Astrocyte (in vitro differentiated cells and primary cell): ENCODE data around the gene CDC20. TPM values are rescaled to one million over a fixed set of nuclear protein-coding genes. Genes with fewer than 3 reads are reported as not detected.

Experiments
- DNase-seq: peaks from one replicate; pipeline ENCODE4 v3.0.0-alpha.2; 2010; ENCODE audit warnings: low read depth
- FAIRE-seq: peaks from 2 replicates; lab custom pipeline; 2011; peaks lifted over from hg19 to GRCh38; lab: Jason Lieb, UNC
- H2AFZ ChIP-seq: 2 replicates; pipeline ENCODE4 v1.6.0; 2012; ENCODE audit warnings: low read depth, low read length, inconsistent platforms
- H3K27ac ChIP-seq: 2 replicates; pipeline ENCODE4 v1.5.1; 2011; ENCODE audit warnings: low read depth, low read length, inconsistent platforms
- H3K27me3 ChIP-seq: 2 replicates; pipeline ENCODE4 v1.6.0; 2011; ENCODE audit warnings: low read length, inconsistent platforms; ENCODE audit not compliant: insufficient read depth
- H3K36me3 ChIP-seq: 2 replicates; pipeline ENCODE4 v1.5.1; 2011; ENCODE audit warnings: low read length, inconsistent platforms; ENCODE audit not compliant: insufficient read depth
- H3K4me1 ChIP-seq: 2 replicates; pipeline ENCODE4 v1.5.1; 2011; ENCODE audit warnings: low read length, inconsistent platforms; ENCODE audit not compliant: insufficient read depth
- H3K4me2 ChIP-seq: 2 replicates; pipeline ENCODE4 v1.6.0; 2012; ENCODE audit warnings: low read length, inconsistent platforms
- H3K4me3 ChIP-seq: 2 replicates; pipeline ENCODE4 v1.5.1; 2011; ENCODE audit warnings: low read depth, mild to moderate bottlenecking, low read length, inconsistent platforms; ENCODE audit not compliant: insufficient read depth
- H3K79me2 ChIP-seq: 2 replicates; pipeline ENCODE4 v1.6.0; 2012; ENCODE audit warnings: mild to moderate bottlenecking, low read length, inconsistent platforms; ENCODE audit not compliant: insufficient read depth
- H3K9ac ChIP-seq: 2 replicates; pipeline ENCODE4 v1.6.0; 2012; ENCODE audit warnings: mild to moderate bottlenecking, low read length, inconsistent platforms
- H3K9me3 ChIP-seq: 2 replicates; pipeline ENCODE4 v1.5.1; 2012; ENCODE audit warnings: low read depth, mild to moderate bottlenecking, low read length, inconsistent platforms; ENCODE audit not compliant: insufficient read depth
- H4K20me1 ChIP-seq: 2 replicates; pipeline ENCODE4 v1.6.0; 2012; ENCODE audit warnings: low read length, inconsistent platforms; ENCODE audit not compliant: insufficient read depth
- H3K27ac Mint-ChIP-seq: one replicate; pipeline ENCODE4 v1.8.0; 2021; ENCODE audit warnings: mild to moderate bottlenecking, mixed read lengths; ENCODE audit not compliant: unreplicated experiment
- H3K27me3 Mint-ChIP-seq: one replicate; pipeline ENCODE4 v1.8.0; 2021; ENCODE audit warnings: low read depth, mixed read lengths; ENCODE audit not compliant: unreplicated experiment
- H3K36me3 Mint-ChIP-seq: one replicate; pipeline ENCODE4 v1.8.0; 2021; ENCODE audit warnings: low read depth, mixed read lengths; ENCODE audit not compliant: unreplicated experiment
- H3K4me1 Mint-ChIP-seq: one replicate; pipeline ENCODE4 v1.8.0; 2021; ENCODE audit warnings: low read depth, mixed read lengths; ENCODE audit not compliant: unreplicated experiment
- H3K4me3 Mint-ChIP-seq: one replicate; pipeline ENCODE4 v1.8.0; 2021; ENCODE audit warnings: mild to moderate bottlenecking, moderate library complexity, mixed read lengths; ENCODE audit not compliant: unreplicated experiment
- H3K9me3 Mint-ChIP-seq: one replicate; pipeline ENCODE4 v1.8.0; 2021; ENCODE audit warnings: mild to moderate bottlenecking, mixed read lengths; ENCODE audit not compliant: unreplicated experiment
- CTCF ChIP-seq: IDR thresholded peaks from 2 replicates; pipeline ENCODE4 v1.5.1; 2011; ENCODE audit warnings: low read depth, mild to moderate bottlenecking, inconsistent platforms, low read length, moderate library complexity; ENCODE audit not compliant: insufficient read depth
- EZH2 ChIP-seq: IDR thresholded peaks from 2 replicates; pipeline ENCODE4 v1.6.1; 2012; ENCODE audit warnings: mild to moderate bottlenecking, low read length, inconsistent platforms; ENCODE audit not compliant: insufficient read depth
- total RNA-seq: library from RNA; stranded (reverse); gene quantifications from 2 replicates; pipeline ENCODE4 v1.2.1, GENCODE V29; 2021

CDC20 gene
- total RNA-seq, 1 donor from 2014 or later = 14.5 TPM

- Mint-ChIP-seq H3K27me3 (no peaks in the 10 kb centered on the region), H3K4me3 (no peak overlapping the region), H3K4me1 (peaks cover 6% of the 10 kb centered on the region), H3K27ac (no peak overlapping the region), H3K9me3 (peaks cover 2% of the 10 kb centered on the region), H3K36me3 (no peaks in the 10 kb centered on the region)
- no peak overlapping the region for H3K4me2 ChIP-seq
- FAIRE-seq = no peak
- no peak overlapping the region for H3K9ac ChIP-seq
- no peak overlapping the region for H3K4me3 ChIP-seq
- H3K36me3 ChIP-seq = no peaks in the 10 kb centered on the region
- H3K27ac ChIP-seq = no peak overlapping the region
- no peaks in the 10 kb centered on the region for H4K20me1 ChIP-seq
- no peak overlapping the region for H2AFZ ChIP-seq
- peaks cover 17% of the 10 kb centered on the region for H3K4me1 ChIP-seq
- no peaks in the 10 kb centered on the region for H3K79me2 ChIP-seq
- no peak for DNase-seq
- no peaks in the 10 kb centered on the region for H3K9me3 ChIP-seq
- no peak for TF ChIP-seq CTCF
- TF ChIP-seq EZH2 = no peak
- no peaks in the 10 kb centered on the region for H3K27me3 ChIP-seq
Observed at GRCh38 chr1:43350976-43351375, 7.8 kb upstream of the CDC20 start.

GRCh38 chr1:43351421-43352350 lies 7.1 kb upstream of the CDC20 start:
- Histone ChIP-seq H2AFZ (no peak overlapping the region), H3K27me3 (no peaks in the 10 kb centered on the region), H3K9ac (no peak overlapping the region), H3K4me3 (no peak overlapping the region), H3K27ac (no peak overlapping the region), H4K20me1 (no peaks in the 10 kb centered on the region), H3K79me2 (no peaks in the 10 kb centered on the region), H3K36me3 (no peaks in the 10 kb centered on the region), H3K9me3 (no peaks in the 10 kb centered on the region), H3K4me1 (peaks cover 17% of the 10 kb centered on the region), H3K4me2 (no peak overlapping the region)
- Mint-ChIP-seq H3K9me3 (peaks cover 2% of the 10 kb centered on the region), H3K4me3 (no peak overlapping the region), H3K27ac (no peak overlapping the region), H3K36me3 (no peaks in the 10 kb centered on the region), H3K27me3 (no peaks in the 10 kb centered on the region), H3K4me1 (peaks cover 6% of the 10 kb centered on the region)
- FAIRE-seq (no peak), DNase-seq (no peak)
- TF ChIP-seq EZH2 (no peak), CTCF (no peak)

GRCh38 chr1:43352351-43352705 lies 6.5 kb upstream of the CDC20 start:
- H3K4me3 ChIP-seq = no peak overlapping the region
- peaks cover 6% of the 10 kb centered on the region for H3K4me1 Mint-ChIP-seq
- peaks cover 2% of the 10 kb centered on the region for H3K9me3 Mint-ChIP-seq
- no peaks in the 10 kb centered on the region for H3K9me3 ChIP-seq
- DNase-seq (no peak), FAIRE-seq (no peak)
- H3K27ac ChIP-seq = no peak overlapping the region
- TF ChIP-seq CTCF = no peak
- TF ChIP-seq EZH2 = no peak
- H3K36me3 Mint-ChIP-seq = no peaks in the 10 kb centered on the region
- no peaks in the 10 kb centered on the region for H3K27me3 ChIP-seq
- no peaks in the 10 kb centered on the region for H3K79me2 ChIP-seq
- H2AFZ ChIP-seq = no peak overlapping the region
- no peaks in the 10 kb centered on the region for H3K27me3 Mint-ChIP-seq
- no peaks in the 10 kb centered on the region for H4K20me1 ChIP-seq
- peaks cover 17% of the 10 kb centered on the region for H3K4me1 ChIP-seq
- no peaks in the 10 kb centered on the region for H3K36me3 ChIP-seq
- no peak overlapping the region for H3K9ac ChIP-seq
- no peak overlapping the region for H3K27ac Mint-ChIP-seq
- no peak overlapping the region for H3K4me2 ChIP-seq
- no peak overlapping the region for H3K4me3 Mint-ChIP-seq
